Measurements from ENCODE around the gene HSD11B2.

Gene HSD11B2

DNA sequence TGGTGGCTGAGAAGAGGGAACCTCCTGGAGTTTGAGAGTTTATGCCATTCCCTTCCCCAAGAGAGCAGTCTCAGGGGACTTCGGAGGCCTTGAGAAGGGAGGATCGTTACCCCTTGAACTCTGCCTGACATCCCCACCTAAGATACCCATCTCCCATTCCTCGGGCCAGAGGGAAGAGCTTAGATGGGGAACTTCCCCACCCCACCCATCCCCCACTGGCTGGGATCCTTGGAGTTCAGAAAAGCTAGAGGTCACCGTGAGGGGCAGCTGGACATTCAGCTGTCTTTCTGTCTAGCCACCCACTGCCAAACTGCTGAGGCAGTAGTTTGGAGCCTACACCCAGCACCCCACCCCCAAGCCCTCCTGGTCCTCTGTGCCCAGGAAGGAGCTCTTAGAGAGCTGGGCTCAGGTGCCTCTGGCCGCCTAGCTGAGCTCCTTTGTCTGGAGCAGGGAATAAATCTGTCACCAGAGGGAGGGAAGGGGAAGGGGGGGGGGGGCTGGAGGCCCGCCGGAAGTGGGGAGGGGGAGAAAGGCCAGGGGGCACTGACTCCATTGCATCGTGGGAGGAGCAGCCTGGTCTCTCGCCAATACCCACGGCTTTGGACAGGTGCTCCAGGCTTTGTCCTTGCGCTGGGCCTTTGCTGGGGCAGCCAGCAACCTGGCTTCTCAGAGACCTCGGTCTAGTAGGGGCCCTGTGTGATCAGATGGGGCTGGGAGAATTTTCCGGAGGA is 1.0 kb downstream of the HSD11B2 start:
- H3K4me2 ChIP-seq (ENCODE audit: low read length): peak overlapping the region; percentile 64
- H3K4me1 ChIP-seq: peaks cover 13% of the 10 kb centered on the region
- H3K79me2 ChIP-seq: no peaks in the 10 kb centered on the region
- no peak for TF ChIP-seq CTCF (IDR thresholded peaks at IDR 0.05)
- H3K4me3 ChIP-seq (ENCODE audit: low read depth, low read length): peak overlapping the region; percentile 47
- H3K27ac ChIP-seq: peak overlapping the region; percentile 61
- H3K36me3 ChIP-seq (ENCODE audit: control insufficient read depth, insufficient read depth, low read length): no peaks in the 10 kb centered on the region
- H3K9me3 ChIP-seq (ENCODE audit: control insufficient read depth, low read length): no peaks in the 10 kb centered on the region
- no peaks in the 10 kb centered on the region for H3K27me3 ChIP-seq (ENCODE audit: control insufficient read depth, insufficient read depth, low read length)
- peak overlapping the region; percentile 73 for H2AFZ ChIP-seq
- no peak overlapping the region for H3K9ac ChIP-seq

- H3K79me2 ChIP-seq: no peaks in the 10 kb centered on the region
- peaks cover 13% of the 10 kb centered on the region for H3K4me1 ChIP-seq
- no peak overlapping the region for H2AFZ ChIP-seq
- H3K27me3 ChIP-seq (ENCODE audit: control insufficient read depth, insufficient read depth, low read length): no peaks in the 10 kb centered on the region
- H3K9me3 ChIP-seq (ENCODE audit: control insufficient read depth, low read length): no peaks in the 10 kb centered on the region
- no peak for TF ChIP-seq CTCF (IDR thresholded peaks at IDR 0.05)
- H3K36me3 ChIP-seq (ENCODE audit: control insufficient read depth, insufficient read depth, low read length): no peaks in the 10 kb centered on the region
- H3K9ac ChIP-seq: no peak overlapping the region
- no peak overlapping the region for H3K4me3 ChIP-seq (ENCODE audit: low read depth, low read length)
- no peak overlapping the region for H3K27ac ChIP-seq
- H3K4me2 ChIP-seq (ENCODE audit: low read length): no peak overlapping the region
Observed at GRCh38 chr16:67432506-67432890, 1.6 kb downstream of the HSD11B2 start.

- TF ChIP-seq CTCF (IDR thresholded peaks at IDR 0.05): no peak
- H3K9me3 ChIP-seq (ENCODE audit: control insufficient read depth, low read length): no peaks in the 10 kb centered on the region
- H3K36me3 ChIP-seq (ENCODE audit: control insufficient read depth, insufficient read depth, low read length): no peaks in the 10 kb centered on the region
- no peaks in the 10 kb centered on the region for H3K27me3 ChIP-seq (ENCODE audit: control insufficient read depth, insufficient read depth, low read length)
- H3K79me2 ChIP-seq: no peaks in the 10 kb centered on the region
- no peak overlapping the region for H3K9ac ChIP-seq
- no peak overlapping the region for H2AFZ ChIP-seq
- no peak overlapping the region for H3K4me2 ChIP-seq (ENCODE audit: low read length)
- no peak overlapping the region for H3K27ac ChIP-seq
- no peak overlapping the region for H3K4me3 ChIP-seq (ENCODE audit: low read depth, low read length)
- peaks cover 11% of the 10 kb centered on the region for H3K4me1 ChIP-seq
Observed at GRCh38 chr16:67433131-67433719, 2.3 kb downstream of the HSD11B2 start.

DNA sequence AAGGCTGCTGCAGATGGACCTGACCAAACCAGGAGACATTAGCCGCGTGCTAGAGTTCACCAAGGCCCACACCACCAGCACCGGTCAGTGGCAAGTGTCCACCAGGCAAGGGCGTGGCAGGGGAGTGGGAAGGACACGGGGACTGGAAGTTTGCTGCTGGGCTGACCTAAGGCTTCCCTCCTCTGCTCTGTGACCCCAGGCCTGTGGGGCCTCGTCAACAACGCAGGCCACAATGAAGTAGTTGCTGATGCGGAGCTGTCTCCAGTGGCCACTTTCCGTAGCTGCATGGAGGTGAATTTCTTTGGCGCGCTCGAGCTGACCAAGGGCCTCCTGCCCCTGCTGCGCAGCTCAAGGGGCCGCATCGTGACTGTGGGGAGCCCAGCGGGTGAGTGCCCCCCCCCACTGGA is 4.8 kb downstream of the HSD11B2 start:
- TF ChIP-seq CTCF (IDR thresholded peaks at IDR 0.05): no peak
- Histone ChIP-seq H3K27me3 (ENCODE audit: control insufficient read depth, insufficient read depth, low read length) (no peaks in the 10 kb centered on the region), H3K4me3 (ENCODE audit: low read depth, low read length) (no peak overlapping the region), H3K4me2 (ENCODE audit: low read length) (no peak overlapping the region), H3K27ac (no peak overlapping the region), H3K4me1 (peaks cover 5% of the 10 kb centered on the region), H3K36me3 (ENCODE audit: control insufficient read depth, insufficient read depth, low read length) (no peaks in the 10 kb centered on the region), H3K9me3 (ENCODE audit: control insufficient read depth, low read length) (no peaks in the 10 kb centered on the region), H2AFZ (no peak overlapping the region), H3K79me2 (no peaks in the 10 kb centered on the region), H3K9ac (no peak overlapping the region)
